Right atrium auricular region (tissue), 2 donors: ENCODE results near the gene RASGRF1. TPM values are rescaled to one million over a fixed set of nuclear protein-coding genes. Genes with fewer than 3 reads are reported as not detected.
A peak's percentile ranks its signal among the peaks of the same experiment; 100 is the strongest.

Experiments
- DNase-seq: peaks from one replicate; pipeline ENCODE4 v3.0.0-alpha.2; 2019; ENCODE audit warnings: low spot score
- H3K27ac ChIP-seq, 2 donors: fragments of 200-600 bp; sonication (generic); 1 replicate in 1 of 2; 2 replicates in 1 of 2; pipeline ENCODE4 v1.5.1; 2016 to 2019
- H3K27me3 ChIP-seq, 2 donors: fragments of 200-600 bp; sonication (generic); one replicate each; pipeline versions ENCODE4 v1.5.1 to v1.6.0; 2017 to 2019
- H3K36me3 ChIP-seq: fragments of 200-600 bp; sonication (generic); one replicate; pipeline ENCODE4 v1.5.1; 2016
- H3K4me1 ChIP-seq, 2 donors: fragments of 200-600 bp; sonication (generic); one replicate each; pipeline versions ENCODE4 v1.5.1 to v1.6.0; 2017 to 2019
- H3K4me3 ChIP-seq, 2 donors: fragments of 200-600 bp; sonication (generic); 1 replicate in 1 of 2; 2 replicates in 1 of 2; pipeline ENCODE4 v1.5.1; 2017 to 2019; ENCODE audit warnings: mild to moderate bottlenecking in 1 of 2, moderate library complexity in 1 of 2
- H3K9me3 ChIP-seq, 2 donors: fragments of 200-600 bp; sonication (generic); one replicate each; pipeline ENCODE4 v1.5.1; 2019
- total RNA-seq, 2 donors: library from RNA; depleted of rRNA; stranded (reverse); fragments of >200 nt; gene quantifications; one replicate each; pipeline ENCODE4 v1.1.0, GENCODE V29; 2016
- TF ChIP-seq, protein P1 (sequence below), 2 donors: fragments of 200-600 bp; sonication (generic); IDR thresholded peaks; one replicate each; pipeline ENCODE4 v1.5.1; 2019; ENCODE audit warnings: antibody characterized with exemption in 2 of 2

The RASGRF1 gene
- total RNA-seq, 2 donors from 2014 or later: 1.0 TPM; not detected in 1

DNA sequence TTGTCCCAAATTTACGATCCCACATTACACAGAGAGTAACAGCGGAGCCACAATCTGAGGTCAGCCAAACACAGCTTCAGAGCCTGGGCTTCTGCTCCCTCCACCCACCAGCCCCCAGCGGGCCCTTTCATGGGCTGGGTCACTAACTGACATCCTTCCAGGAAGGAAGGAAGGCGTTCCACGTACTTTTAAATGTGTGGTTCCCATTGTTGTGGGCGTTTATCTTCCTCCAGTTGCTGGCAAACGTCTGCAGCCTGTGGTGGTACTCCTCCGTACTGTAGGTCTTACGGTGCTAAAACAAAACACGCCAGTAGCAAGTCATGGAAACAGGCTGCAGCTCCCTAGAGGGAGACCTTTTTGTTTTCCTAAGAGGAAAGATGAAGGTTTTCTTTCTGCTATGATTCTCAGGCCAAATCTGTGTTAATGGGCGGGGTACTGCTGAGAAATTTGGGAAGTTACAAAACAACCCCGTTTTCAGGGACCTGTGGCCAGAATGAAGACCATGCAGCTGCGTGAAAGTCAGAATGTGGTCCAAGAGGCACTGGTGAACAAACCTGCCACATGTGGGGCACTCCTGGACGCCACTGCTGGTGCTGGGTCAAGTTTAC lies 153.3 kb downstream of the RASGRF1 start:
- Histone ChIP-seq H3K4me1 (peaks cover 0 to 51% of the 10 kb centered on the region in 2 donors), H3K27me3 (no peaks in the 10 kb centered on the region), H3K9me3 (no peaks in the 10 kb centered on the region), H3K27ac (peak overlapping the region; percentile 38 to 46), H3K4me3 (no peak overlapping the region), H3K36me3 (peaks cover 6% of the 10 kb centered on the region)
- peak; percentile 60 for DNase-seq
- TF ChIP-seq, protein P1, sequence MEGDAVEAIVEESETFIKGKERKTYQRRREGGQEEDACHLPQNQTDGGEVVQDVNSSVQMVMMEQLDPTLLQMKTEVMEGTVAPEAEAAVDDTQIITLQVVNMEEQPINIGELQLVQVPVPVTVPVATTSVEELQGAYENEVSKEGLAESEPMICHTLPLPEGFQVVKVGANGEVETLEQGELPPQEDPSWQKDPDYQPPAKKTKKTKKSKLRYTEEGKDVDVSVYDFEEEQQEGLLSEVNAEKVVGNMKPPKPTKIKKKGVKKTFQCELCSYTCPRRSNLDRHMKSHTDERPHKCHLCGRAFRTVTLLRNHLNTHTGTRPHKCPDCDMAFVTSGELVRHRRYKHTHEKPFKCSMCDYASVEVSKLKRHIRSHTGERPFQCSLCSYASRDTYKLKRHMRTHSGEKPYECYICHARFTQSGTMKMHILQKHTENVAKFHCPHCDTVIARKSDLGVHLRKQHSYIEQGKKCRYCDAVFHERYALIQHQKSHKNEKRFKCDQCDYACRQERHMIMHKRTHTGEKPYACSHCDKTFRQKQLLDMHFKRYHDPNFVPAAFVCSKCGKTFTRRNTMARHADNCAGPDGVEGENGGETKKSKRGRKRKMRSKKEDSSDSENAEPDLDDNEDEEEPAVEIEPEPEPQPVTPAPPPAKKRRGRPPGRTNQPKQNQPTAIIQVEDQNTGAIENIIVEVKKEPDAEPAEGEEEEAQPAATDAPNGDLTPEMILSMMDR (IDR thresholded peaks at IDR 0.05): no peak

DNA sequence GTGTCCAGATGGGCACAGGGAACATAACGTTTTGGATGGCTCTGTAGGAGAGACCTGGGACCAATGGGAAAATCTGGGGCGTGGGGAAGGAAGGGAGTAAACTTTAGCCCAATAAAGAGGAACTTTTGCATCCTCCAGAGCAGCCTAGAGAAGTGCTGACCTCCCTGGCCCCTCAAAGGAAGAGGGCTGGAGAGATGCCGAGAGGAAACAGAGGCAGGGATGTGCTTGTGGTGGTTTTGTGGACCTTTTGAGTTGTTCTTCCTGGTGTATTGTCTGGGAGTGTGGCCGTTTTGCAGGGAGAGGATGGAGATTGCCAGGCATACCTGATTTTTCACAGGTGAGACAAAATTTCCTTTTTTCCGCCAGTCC lies 155.9 kb downstream of the RASGRF1 start:
- DNase-seq: no peak
- Histone ChIP-seq H3K27ac (peak overlapping the region in 1 of 2 donors; percentile 31), H3K9me3 (no peaks in the 10 kb centered on the region), H3K36me3 (peaks cover 6% of the 10 kb centered on the region), H3K4me1 (peaks cover 0 to 69% of the 10 kb centered on the region in 2 donors), H3K27me3 (no peaks in the 10 kb centered on the region), H3K4me3 (no peak overlapping the region)
- TF ChIP-seq, protein P1 (IDR thresholded peaks at IDR 0.05): no peak

GRCh38 chr15:78933823-78934654 lies 156.5 kb downstream of the RASGRF1 start:
- Histone ChIP-seq H3K36me3 (peaks cover 6% of the 10 kb centered on the region), H3K27me3 (no peaks in the 10 kb centered on the region), H3K27ac (peak overlapping the region in 1 of 2 donors; percentile 31), H3K9me3 (no peaks in the 10 kb centered on the region), H3K4me1 (peaks cover 0 to 64% of the 10 kb centered on the region in 2 donors), H3K4me3 (no peak overlapping the region)
- peak; percentile 67 for DNase-seq
- TF ChIP-seq, protein P1 (IDR thresholded peaks at IDR 0.05): no peak

- no peak overlapping the region for H3K4me3 ChIP-seq
- H3K9me3 ChIP-seq: no peaks in the 10 kb centered on the region
- peaks cover 6% of the 10 kb centered on the region for H3K36me3 ChIP-seq
- H3K27me3 ChIP-seq: no peaks in the 10 kb centered on the region
- no peak for DNase-seq
- TF ChIP-seq, protein P1 (IDR thresholded peaks at IDR 0.05): no peak
- H3K4me1 ChIP-seq: peaks cover 0 to 57% of the 10 kb centered on the region in 2 donors
- peak overlapping the region in 1 of 2 donors; percentile 22 for H3K27ac ChIP-seq
These were observed 157.3 kb downstream of the RASGRF1 start for GRCh38 chr15:78933187-78933822.

GRCh38 chr15:78932258-78932808 lies 158.2 kb downstream of the RASGRF1 start:
- Histone ChIP-seq H3K9me3 (no peaks in the 10 kb centered on the region), H3K4me3 (no peak overlapping the region), H3K27me3 (no peaks in the 10 kb centered on the region), H3K36me3 (peaks cover 6% of the 10 kb centered on the region), H3K27ac (no peak overlapping the region), H3K4me1 (peaks cover 0 to 48% of the 10 kb centered on the region in 2 donors)
- DNase-seq: no peak
- TF ChIP-seq, protein P1 (IDR thresholded peaks at IDR 0.05): no peak
